CD4-positive, alpha-beta T cell treated with Interleukin-21 for 1 hour (primary cell): ENCODE data around the gene CYBC1.

Source experiments
- DNase-seq: peaks from one replicate; pipeline ENCODE4 v3.0.0-alpha.2; 2020

CYBC1 gene

GRCh38 chr17:82450357-82451106 is at the start of gene CYBC1:
CYBC1 (minus strand) TSS chr17:82450752; CDS start chr17:82449254, 1,498 bp downstream.
- DNase-seq = peak; percentile 96

DNA sequence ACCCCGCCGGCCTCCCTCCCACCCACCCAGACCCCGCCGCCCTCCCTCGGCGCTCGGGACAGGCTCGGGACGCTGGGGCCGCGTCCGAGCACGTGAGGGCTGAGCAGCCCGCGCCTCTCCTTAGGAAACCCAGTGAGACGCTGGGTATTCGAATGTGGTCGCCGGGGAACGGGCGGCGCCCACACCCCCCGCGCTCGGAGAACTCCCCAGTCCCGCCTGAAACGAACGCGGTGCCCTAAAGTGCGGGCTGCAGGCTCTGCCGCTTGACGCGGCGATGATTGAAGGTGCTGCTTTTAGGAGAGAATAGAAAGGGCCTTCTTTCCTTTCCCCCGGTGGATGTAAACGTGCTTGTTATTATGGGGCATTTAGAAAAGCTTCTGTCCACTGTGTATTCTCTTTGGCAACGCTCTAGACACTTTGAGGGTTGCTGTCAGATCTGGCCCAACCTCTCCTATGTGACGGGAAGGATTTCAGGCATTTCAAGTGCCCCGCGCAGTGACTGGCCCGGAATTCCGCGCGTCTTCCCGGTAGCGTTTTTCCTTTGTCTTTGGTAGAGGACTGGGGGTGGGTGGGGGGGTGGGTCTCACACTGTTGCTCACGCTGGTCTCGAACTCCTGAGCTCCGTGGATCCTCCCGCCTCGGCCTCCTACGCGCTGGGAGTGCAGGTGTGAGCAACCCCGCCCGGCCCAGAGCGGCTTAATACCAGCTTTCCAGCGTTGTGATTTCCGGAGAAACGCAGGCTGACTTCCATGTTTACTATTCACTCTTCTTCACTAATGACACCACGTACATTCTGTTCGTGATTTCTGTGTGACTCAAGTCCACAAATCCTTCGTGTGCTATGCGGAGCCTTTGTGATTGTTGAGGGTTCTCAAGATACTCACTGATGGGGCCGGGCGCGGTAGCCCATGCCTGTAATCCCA is 47.2 kb upstream of the CYBC1 start:
- peak; percentile 62 for DNase-seq

DNA sequence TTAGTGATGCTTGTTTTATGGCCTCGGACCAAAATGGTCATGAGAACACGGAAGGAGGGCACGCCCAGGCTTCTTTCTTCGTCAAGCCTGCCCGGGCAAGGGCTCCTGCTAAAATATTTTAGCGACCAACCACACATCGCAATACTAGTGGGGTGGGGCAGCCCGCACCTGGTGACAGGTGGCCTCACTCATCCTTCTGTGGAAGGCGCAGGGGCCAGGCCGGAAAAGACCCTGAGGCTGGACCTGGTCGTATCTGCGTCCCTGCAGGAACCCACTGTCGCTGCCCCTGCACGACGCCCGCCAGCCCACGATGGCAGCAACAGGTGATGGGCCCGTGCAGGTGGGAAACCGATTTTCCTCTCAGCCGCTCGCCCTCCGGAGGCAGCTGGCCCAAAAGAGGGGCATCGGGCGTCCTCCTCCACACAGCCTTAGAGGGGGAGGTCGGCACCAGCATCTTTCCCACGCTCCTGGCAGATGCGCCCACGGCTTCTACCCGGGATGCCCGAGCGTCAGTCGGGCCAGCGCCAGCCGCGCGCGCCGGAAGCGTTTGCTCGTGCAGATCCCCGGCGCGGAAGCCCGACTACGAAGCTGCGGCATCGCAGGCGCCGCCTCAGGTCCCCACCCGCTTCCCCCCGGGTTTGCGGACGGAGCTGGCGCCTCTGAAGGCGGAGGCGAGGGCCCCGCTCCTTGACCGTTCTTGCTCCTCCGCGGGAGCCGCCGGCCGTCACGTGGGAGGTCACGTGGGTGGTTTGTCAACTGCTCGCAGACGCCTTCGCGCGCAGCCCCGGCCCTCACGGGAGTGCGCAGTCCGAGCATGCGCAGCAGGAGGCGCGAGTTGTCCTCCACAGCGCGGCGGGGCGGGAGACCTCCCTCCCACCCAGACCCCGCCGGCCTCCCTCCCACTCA is 46.2 kb upstream of the CYBC1 start:
- DNase-seq = peak; percentile 91

DNA sequence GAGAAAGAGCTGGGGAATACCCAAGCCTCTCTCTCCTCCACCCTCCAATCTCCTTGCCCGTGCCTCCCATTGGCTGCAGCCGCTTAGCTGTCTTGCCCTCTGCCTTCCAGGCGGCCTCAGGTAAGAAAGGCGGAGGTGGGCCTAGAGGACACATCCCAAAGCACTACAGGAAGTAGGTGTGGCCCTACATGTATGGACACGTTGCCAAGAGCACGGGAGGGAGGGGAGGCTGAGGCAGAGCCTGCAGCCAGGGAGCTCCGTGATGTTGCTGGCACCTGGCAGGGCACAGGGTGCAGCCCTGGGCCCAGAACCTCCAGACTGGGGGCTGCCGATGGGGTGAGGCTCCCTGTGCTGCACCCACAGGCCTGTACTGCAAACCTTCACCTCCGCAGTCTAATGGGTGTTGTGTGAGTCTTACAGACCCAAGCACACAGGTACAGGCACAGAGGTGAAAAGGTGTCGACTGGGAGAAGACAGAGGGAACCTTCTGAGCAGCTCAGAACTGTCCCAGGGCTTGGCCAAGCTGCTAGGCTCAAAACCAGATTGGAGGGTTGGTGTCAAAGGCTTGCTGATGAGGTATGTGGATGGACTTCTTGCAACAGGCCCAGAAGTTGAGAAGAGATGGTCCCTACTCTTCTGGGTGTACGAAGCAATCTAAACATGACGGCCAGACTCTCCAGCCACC is 45.4 kb upstream of the CYBC1 start:
- no peak for DNase-seq

DNA sequence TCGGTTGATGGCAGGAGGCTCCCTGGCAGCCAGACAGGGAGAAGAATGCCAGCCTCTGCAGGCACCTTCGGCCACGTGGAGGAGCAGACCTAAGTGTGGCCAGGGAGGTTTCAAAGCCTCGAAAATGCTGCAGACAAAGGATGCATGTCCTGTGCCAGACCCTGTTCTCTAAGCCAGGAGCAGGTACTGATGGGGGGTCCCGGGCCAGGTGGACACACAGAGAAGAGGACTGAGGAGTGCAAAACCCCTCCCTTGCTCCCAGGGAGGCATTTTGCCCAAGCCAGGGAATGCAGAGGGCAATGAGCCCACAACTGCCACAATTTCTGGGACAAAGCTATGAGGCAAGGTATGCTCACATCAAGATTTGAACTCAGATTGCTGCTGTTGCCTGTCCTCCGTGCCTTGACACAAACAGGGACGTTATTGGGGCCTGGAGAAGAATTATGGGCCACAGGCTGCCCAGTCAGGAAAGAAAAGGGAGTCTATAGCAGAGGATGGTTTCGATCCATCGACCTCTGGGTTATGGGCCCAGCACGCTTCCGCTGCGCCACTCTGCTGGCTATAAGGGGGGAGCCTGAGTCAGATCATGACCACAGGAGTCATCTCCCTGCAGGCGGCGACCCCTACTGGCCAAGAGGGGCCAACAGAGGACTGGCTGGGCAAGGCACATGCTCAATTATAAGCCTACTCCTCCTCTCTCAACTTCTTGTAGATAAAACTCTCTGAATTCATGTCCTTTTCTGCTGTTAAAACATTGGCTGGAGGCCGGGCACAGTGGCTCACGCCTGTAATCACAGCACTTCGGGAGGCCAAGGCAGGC is 43.9 kb upstream of the CYBC1 start:
- peak; percentile 93 for DNase-seq

GRCh38 chr17:82493226-82493781 is 42.8 kb upstream of the CYBC1 start:
- DNase-seq = no peak

- DNase-seq = no peak
Observed at GRCh38 chr17:82492643-82493225, 42.2 kb upstream of the CYBC1 start.

- DNase-seq = no peak
Observed at GRCh38 chr17:82491533-82491932, 41.0 kb upstream of the CYBC1 start.

DNA sequence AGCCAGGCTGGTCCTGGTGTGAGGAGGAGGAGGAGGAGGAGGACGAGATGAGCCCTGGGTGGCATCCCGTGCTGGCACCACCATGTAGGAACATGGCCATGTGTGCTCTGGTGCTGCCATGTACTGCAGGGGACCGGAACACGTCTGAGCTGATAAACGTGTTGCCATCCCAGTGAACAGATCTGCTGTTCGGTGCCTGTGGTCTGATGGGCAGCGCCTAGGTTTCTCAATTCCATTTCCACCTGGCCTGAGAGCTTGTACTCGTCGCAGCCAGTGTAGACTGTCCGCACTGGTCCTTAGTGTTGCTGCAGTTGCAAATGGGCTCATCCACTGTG is 40.6 kb upstream of the CYBC1 start:
- DNase-seq = no peak

GRCh38 chr17:82490512-82491195 is 40.1 kb upstream of the CYBC1 start:
- DNase-seq = no peak

- DNase-seq = no peak
Observed at GRCh38 chr17:82489851-82490511, 39.4 kb upstream of the CYBC1 start.

GRCh38 chr17:82489117-82489516 is 38.6 kb upstream of the CYBC1 start:
- no peak for DNase-seq

GRCh38 chr17:82487910-82488309 is 37.4 kb upstream of the CYBC1 start:
- DNase-seq = no peak

DNA sequence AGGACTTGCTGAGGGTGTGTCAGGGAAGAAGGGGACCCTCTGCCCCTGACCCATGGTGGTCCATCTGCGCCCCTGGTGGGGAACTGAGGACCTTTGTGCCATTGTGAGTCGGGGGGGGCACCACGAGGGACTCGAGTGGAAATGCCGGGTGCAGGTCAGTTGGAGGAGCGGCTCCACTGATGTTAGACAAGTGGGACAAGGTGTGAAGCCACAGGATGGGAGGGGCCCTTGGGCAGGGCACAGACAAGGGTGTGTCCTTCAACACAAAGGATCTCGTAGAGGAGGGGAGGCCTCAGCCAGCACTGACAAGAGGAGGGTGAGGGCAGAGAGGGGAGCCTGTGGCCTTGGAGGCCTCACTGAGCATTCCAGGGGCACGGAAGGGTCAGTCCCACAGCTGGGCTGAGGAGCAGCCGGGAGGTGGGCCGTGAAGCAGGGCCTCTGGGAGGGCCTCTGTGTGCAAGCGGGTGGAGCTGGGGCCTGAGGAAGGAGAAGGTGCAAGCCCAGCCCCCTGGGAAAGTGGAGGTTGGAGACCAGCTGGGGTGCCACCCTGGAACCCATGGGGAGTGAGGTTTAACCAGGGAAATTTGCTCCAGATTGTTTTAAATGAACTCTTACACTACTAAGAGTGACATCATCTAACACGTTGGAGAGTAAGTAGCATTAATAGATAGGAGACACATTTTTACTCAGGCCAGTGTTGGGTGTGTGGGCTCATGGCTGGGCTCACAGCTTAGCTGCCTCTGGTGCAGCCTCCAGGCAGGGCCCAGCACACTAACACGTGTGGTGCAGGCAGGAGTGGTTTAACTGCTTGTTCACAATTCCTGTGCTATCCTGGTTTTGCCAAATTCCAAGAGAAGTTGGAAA is 35.9 kb upstream of the CYBC1 start:
- DNase-seq = peak; percentile 21

- DNase-seq = no peak
Observed at GRCh38 chr17:82483836-82484235, 33.3 kb upstream of the CYBC1 start.

GRCh38 chr17:82483204-82483660 is 32.7 kb upstream of the CYBC1 start:
- no peak for DNase-seq

GRCh38 chr17:82480318-82480717 is 29.8 kb upstream of the CYBC1 start:
- no peak for DNase-seq

DNA sequence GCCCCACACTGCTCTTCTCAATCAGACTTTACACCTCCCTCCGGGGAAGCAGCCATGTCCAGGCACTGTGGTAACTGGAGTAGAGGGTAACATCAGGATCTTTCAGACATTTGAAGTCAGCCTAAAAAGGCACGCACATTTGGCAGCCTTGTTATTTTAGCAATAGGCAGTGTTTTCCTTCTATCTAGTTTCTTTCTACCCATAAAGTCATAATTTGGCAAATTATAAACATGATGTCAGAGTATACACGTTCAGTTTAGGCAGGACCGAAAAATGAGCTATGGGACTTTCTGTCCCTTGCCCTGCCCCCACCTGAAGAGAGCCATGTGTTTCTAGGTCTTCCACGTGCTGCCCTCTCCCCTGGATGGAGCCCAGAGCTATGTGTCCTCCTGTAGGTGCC is 29.1 kb upstream of the CYBC1 start:
- no peak for DNase-seq
